22Rv1 (cell line): Measurements from ENCODE around the gene STEAP1.
A peak's percentile ranks its signal among the peaks of the same experiment; 100 is the strongest.
"Not testable (repeated sequence)": the region's sequence is repeated elsewhere in the genome, so short reads cannot be mapped to it uniquely, and the experiment has no call there.

ENCODE experiments used
- H3K27ac ChIP-seq: fragments of 450-650 bp; 2 replicates; pipeline ENCODE4 v1.5.1; 2017
- ZFX ChIP-seq: fragments of 450-650 bp; IDR thresholded peaks from 2 replicates; pipeline ENCODE4 v1.6.1; 2017; ENCODE audit warnings: antibody characterized with exemption, borderline replicate concordance
- TF ChIP-seq, protein P1 (sequence below): fragments of 450-650 bp; IDR thresholded peaks from 2 replicates; pipeline ENCODE4 v1.5.1; 2017; ENCODE audit warnings: mild to moderate bottlenecking

The STEAP1 gene

DNA sequence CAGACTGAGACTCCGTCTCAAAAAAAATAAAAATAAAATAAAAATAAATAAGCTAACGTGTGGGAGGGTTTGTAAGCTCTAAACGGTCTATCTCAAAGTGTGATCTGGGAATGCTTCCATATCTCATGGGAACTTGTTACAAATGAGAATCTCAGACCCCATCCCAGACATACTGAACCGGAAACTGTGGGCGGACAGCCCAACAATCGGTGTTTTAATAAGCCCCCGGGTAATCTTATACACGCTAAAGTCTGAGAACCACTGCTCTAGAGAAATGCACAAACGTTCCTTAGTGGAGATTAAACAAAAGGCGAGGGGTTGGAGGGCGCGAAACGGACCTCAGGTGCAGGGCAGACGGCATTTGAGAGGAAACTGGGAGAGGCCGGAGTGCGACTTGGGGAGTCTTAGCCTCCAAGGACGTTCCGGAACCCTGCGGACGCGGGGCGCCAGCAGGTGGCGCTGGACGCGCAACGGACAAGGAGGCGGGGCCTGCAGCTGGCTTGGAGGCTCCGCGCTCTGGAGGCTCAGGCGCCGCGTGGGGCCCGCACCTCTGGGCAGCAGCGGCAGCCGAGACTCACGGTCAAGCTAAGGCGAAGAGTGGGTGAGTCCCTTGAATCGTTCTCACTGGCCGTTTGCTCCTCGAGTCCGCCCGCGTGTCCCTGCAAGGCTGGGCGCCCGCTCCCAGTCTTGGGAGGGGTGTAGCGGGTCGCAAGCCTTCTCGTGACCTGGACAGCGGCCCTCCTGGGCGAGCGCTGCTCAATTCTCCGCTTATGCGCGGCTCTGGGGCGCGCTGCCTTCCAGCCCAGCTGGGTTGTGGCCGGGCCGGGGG lies at the start of gene STEAP1:
TSS of gene STEAP1 (plus strand) at position 527 of the 829 bp plus-strand sequence. CDS start 5,320 bp downstream, outside the sequence.
- TF ChIP-seq, protein P1, sequence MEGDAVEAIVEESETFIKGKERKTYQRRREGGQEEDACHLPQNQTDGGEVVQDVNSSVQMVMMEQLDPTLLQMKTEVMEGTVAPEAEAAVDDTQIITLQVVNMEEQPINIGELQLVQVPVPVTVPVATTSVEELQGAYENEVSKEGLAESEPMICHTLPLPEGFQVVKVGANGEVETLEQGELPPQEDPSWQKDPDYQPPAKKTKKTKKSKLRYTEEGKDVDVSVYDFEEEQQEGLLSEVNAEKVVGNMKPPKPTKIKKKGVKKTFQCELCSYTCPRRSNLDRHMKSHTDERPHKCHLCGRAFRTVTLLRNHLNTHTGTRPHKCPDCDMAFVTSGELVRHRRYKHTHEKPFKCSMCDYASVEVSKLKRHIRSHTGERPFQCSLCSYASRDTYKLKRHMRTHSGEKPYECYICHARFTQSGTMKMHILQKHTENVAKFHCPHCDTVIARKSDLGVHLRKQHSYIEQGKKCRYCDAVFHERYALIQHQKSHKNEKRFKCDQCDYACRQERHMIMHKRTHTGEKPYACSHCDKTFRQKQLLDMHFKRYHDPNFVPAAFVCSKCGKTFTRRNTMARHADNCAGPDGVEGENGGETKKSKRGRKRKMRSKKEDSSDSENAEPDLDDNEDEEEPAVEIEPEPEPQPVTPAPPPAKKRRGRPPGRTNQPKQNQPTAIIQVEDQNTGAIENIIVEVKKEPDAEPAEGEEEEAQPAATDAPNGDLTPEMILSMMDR, result peak; percentile 96
- peak within 1 kb of the TSS; percentile 75 for H3K27ac ChIP-seq

DNA sequence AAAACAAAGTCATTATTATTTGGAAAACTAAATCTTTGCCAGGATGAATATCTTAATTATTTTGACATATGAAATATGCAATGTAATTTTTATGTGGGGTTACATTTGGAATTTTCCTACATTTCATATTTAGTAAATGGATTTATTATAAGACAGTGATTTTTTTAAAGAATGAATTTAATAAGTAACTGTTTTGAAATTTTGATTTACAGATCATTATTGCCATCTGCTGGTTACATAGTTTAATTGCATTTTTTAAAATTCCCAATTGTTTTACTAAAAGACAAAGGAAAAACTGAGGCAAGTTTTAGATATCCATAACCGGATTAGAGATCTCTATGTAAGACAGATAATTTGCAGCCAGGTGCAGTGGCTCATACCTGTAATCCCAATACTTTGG lies 39.3 kb upstream of the STEAP1 start:
- TF ChIP-seq, protein P1, result peak; percentile 59
- not testable (repeated sequence) for H3K27ac ChIP-seq

DNA sequence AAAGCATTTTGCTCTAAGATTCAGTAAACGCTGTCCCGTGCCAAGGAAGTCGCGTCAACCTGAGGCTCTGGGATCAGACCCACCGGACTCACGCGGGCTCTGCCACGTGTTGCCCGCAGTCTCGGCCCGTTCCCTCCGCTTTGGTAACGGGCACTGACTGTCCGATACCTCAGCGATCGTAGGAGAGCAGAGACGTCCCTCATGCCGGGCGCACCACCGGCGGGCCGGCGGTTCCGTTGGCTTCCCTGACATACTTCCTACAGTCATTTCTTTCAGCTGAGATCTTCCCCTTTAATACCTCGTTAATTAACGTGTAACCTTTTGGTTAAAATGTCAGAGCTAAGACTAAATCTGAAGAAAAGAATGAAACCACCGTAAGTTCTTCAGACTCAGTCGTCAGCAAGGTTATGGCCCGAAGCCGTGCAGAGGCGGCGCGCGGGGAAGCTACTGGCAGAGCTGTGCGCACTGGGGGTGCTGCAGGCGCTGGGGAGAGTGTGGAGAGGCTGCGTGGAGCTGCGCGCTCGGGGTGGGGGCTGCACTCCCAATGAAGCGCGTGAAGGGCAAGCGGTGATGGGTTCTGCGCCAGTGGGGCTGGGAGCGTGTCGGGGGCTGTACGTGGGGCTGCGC lies 35.6 kb upstream of the STEAP1 start:
- not testable (repeated sequence) for H3K27ac ChIP-seq

DNA sequence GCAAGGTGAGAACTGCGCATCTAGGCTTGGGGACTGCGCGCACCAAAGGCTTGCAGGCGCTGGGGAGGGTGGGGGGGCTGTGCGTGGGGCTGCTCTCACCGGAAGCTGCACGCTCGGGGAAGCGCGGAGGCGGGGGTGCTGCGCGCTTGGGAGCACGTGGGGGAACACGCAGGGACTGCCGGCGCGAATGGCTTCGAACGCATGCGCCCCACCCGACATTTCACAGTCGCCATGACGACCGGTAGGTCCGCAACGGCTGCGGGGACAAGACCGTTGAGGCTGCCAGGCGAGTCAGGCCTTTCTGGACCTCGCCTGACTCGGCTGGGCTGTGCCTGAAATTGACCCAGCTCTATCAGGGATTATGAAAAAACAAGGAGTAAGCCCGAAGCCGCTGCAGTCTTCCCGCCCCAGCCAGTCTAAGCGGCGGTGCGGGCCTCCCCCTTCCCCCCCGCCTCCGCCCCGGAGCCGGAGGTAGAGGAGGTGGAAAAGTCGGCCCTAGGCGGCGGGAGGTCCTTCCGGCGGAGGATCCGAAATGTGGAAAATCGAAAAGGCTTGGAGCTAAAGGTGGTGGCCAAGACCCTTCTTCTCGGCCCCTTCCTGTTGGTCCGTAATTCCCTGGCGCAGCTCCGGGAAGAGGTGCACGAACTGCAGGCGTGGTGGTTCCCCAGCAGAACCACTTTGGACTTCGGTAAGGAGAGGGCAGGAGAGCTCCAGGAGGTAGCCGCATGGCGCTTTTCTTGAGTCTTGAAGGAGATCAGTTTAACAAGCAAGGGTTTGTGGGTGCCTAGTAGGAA lies 34.9 kb upstream of the STEAP1 start:
- peak overlapping the region; percentile 26; the same call in 1 of the 2 replicates for H3K27ac ChIP-seq
- TF ChIP-seq, protein P1, result no peak
- TF ChIP-seq ZFX, result no peak

DNA sequence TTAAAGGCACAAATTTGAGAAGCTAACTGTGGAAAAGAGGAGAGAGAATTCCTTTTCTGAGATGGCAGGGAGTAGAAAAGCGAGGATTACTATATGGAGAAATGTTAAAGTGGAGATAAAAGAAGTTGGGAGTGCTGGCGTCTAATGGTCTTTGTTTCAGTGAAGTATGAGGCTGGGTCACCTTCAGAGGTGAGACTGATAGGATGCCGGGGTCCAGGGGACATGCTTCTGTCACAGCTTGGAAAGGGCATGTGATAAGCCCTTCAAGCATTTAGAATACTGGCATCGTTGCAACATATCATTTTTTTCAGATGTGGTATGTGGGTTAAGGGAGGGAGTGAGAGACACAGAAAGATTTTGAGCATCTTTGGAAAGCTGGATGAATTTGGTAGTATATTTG lies 34.1 kb upstream of the STEAP1 start:
- not testable (repeated sequence) for H3K27ac ChIP-seq

DNA sequence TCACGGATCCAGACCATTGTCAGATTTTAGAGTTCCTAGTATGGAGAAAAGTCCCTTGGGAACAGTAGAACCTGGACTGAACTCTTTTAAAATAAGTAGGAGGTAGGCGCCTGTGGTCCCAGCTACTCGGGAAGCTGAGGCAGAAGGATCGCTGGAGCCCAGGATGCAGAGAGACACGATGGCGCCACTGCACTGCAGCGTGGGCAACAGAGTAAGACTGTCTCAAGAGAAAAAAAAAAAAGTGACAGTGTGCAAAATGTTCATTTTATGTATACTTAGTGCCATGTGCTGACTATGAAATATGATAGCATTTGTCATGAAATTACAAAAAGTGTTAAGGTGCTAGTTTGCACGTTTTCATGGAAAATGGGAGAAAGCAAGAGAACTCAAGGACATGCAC lies 22.5 kb upstream of the STEAP1 start:
- not testable (repeated sequence) for H3K27ac ChIP-seq

DNA sequence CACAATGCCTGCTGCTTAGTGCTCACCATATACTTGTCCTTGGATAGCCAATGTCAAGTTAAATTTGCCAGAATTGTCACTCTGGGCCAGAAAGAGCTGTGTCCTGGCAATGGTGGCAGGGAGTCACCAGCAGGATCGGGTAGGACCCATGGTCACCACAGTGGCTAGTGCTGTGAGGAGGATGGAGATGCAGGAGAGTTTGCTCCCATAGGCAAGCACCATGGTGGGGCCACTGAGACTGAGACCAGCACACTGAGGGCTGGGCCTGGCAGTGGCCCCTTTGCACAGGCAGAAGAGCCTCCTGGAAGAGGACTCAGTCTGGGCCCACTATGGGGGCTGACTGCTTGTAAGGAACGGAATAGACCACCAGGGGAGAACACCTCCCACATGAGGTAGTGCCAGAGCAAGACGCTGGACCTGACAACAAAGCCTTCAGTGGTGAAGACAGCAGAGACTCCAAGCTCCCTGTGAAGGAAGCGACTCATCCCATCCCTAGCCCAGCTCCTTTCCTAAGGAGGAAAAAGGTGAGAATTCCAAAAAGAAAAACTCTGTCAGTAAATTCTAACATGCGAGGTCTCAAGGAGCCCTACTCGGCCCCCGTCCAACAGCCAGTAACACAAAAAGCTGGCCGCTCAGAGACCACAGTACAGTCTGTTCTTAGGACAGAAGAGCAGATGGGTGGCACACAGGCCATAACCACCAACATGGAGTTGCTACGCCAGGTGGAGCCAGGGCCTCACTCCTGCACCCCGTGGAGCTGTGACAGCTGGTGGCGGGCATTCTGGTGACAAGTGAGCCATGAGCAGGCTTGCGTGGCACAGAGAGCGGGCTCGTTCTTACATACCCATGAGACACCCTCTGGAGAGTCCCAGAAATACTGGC lies 6.9 kb upstream of the STEAP1 start:
- H3K27ac ChIP-seq, result not testable (repeated sequence)

DNA sequence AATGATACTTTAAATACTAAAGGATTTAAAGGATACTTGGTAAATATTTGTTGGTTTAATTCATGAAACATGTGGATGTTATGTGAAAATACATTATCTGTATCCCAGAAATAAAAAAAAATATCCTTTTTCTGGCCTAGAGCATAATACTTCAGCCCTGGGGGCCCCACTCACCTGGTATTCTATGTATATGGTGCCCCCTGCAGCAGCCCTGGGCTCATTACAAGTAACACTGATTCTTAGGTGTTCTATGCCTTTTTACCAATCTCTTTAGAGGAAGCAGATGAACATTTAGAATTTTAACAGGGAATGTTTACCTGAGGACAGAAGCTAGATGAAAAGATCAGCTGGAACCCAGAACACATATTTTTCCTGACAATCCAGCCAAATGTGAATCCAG lies 4.8 kb upstream of the STEAP1 start:
- TF ChIP-seq, protein P1, result peak; percentile 51
- H3K27ac ChIP-seq, result not testable (repeated sequence)

DNA sequence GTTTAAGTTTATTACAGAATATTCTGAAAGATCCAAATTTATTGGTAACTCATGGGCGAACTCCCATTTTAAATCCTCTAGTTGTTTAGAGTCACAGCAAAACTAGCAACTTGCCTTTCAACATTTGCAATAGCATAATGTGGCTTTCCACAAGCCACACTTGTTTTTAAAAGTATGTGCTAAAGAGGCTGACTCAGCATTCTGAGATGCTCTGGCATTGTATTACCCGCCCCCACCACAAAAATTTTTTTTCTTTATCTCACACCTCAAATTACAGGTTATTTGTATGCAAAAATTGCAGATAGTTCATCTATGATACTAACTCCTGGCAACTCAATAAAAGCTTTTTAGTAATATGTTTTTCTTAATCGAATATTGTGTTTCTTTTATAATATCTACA lies 2.4 kb upstream of the STEAP1 start:
- H3K27ac ChIP-seq, result not testable (repeated sequence)
